ENCODE results near the gene ZNF491.
"Not testable (repeated sequence)": the region's sequence is repeated elsewhere in the genome, so short reads cannot be mapped to it uniquely, and the experiment has no call there.

The ZNF491 gene

GRCh38 chr19:11798391-11799330 lies at the start of gene ZNF491:
Gene ZNF491, plus strand, starts transcription at chr19:11798523. Its CDS starts 7,431 bp downstream, at chr19:11805954.
- peak; percentile 81 for DNase-seq (ENCODE audit: low read depth)

GRCh38 chr19:11749751-11750150 lies 48.6 kb upstream of the ZNF491 start:
- DNase-seq (ENCODE audit: low read depth): no peak

GRCh38 chr19:11752244-11752736 lies 46.0 kb upstream of the ZNF491 start:
- no peak for DNase-seq (ENCODE audit: low read depth)

- DNase-seq (ENCODE audit: low read depth): no peak
Measured at GRCh38 chr19:11754663-11755062, 43.7 kb upstream of the ZNF491 start.

- no peak for DNase-seq (ENCODE audit: low read depth)
Measured at GRCh38 chr19:11756965-11757364, 41.4 kb upstream of the ZNF491 start.

- DNase-seq (ENCODE audit: low read depth): no peak
Measured at GRCh38 chr19:11759805-11760204, 38.5 kb upstream of the ZNF491 start.

- DNase-seq (ENCODE audit: low read depth): no peak
Measured at GRCh38 chr19:11763117-11763516, 35.2 kb upstream of the ZNF491 start.

GRCh38 chr19:11763611-11764010 lies 34.7 kb upstream of the ZNF491 start:
- DNase-seq (ENCODE audit: low read depth): no peak

- peak; percentile 84 for DNase-seq (ENCODE audit: low read depth)
Measured at GRCh38 chr19:11766597-11767591, 31.4 kb upstream of the ZNF491 start, which contains the start of gene ZNF441. Gene ZNF441, plus strand, starts transcription at chr19:11767000. Its CDS starts 194 bp downstream, at chr19:11767194.

- DNase-seq (ENCODE audit: low read depth): no peak
Measured at GRCh38 chr19:11767633-11768133, 30.6 kb upstream of the ZNF491 start.

- DNase-seq (ENCODE audit: low read depth): no peak
Measured at GRCh38 chr19:11769995-11770394, 28.3 kb upstream of the ZNF491 start.

GRCh38 chr19:11771520-11771919 lies 26.8 kb upstream of the ZNF491 start:
- DNase-seq (ENCODE audit: low read depth): not testable (repeated sequence)

- DNase-seq (ENCODE audit: low read depth): not testable (repeated sequence)
Measured at GRCh38 chr19:11776669-11777068, 21.7 kb upstream of the ZNF491 start.

GRCh38 chr19:11780431-11781020 lies 17.8 kb upstream of the ZNF491 start:
- no peak for DNase-seq (ENCODE audit: low read depth)

- no peak for DNase-seq (ENCODE audit: low read depth)
Measured at GRCh38 chr19:11781295-11782057, 16.8 kb upstream of the ZNF491 start.

- DNase-seq (ENCODE audit: low read depth): no peak
Measured at GRCh38 chr19:11783767-11784166, 14.6 kb upstream of the ZNF491 start.

GRCh38 chr19:11784356-11784755 lies 14.0 kb upstream of the ZNF491 start:
- no peak for DNase-seq (ENCODE audit: low read depth)

- DNase-seq (ENCODE audit: low read depth): no peak
Measured at GRCh38 chr19:11787536-11787935, 10.8 kb upstream of the ZNF491 start.

- no peak for DNase-seq (ENCODE audit: low read depth)
Measured at GRCh38 chr19:11792942-11793341, 5.4 kb upstream of the ZNF491 start.

- peak; percentile 68 for DNase-seq (ENCODE audit: low read depth)
Measured at GRCh38 chr19:11797491-11797890, 832 bp upstream of the ZNF491 start.

Data from stimulated activated CD4-positive, alpha-beta T cell treated with anti-CD3 and anti-CD28 coated beads, Interleukin-2, amount 100 ng/mL, for 4 hours (primary cell).